Measurements from ENCODE around the gene SHROOM3. TPM values are rescaled to one million over a fixed set of nuclear protein-coding genes. Genes with fewer than 3 reads are reported as not detected.

The SHROOM3 gene
- total RNA-seq, 2 experiments from 2014 or later: not detected

DNA sequence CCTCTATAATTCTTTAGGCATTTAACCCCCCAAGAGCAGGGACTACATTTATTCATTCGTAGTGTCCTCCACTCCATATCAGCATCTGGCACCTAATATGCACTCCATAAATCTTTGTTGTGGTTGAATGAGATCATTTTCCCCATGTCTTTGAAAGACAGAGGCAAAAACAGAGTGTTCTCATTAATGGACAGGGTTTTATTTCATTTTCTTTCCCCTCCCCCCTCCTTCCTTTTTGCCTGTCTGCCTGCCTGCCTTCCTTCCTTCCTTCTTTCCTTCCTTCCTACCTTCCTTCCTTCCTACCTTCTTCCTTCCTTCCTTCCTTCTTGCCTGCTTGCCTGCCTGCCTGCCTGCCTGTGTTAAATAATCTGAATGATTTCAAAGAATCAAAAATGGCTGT, 83.2 kb downstream of the SHROOM3 start:
- Histone ChIP-seq H3K27ac (ENCODE audit: low read depth in 1 of 2, low read length in 2 of 2) (no peak overlapping the region), H3K4me1 (ENCODE audit: insufficient read depth, low read length) (no peaks in the 10 kb centered on the region), H3K27me3 (ENCODE audit: control insufficient read depth in 1 of 2, insufficient read depth in 2 of 2, low read length in 2 of 2) (no peaks in the 10 kb centered on the region), H3K36me3 (ENCODE audit: insufficient read depth, low read length) (no peaks in the 10 kb centered on the region), H3K4me3 (ENCODE audit: low read length) (no peak overlapping the region), H3K9me3 (ENCODE audit: control insufficient read depth in 1 of 2, insufficient read depth in 1 of 2, low read length in 2 of 2) (no peaks in the 10 kb centered on the region)
- Mint-ChIP-seq H3K27me3 (no peaks in the 10 kb centered on the region), H3K27ac (no peak overlapping the region), H3K9me3 (no peaks in the 10 kb centered on the region), H3K4me3 (no peak overlapping the region), H3K4me1 (ENCODE audit: low read depth) (no peaks in the 10 kb centered on the region), H3K36me3 (ENCODE audit: low read depth) (no peaks in the 10 kb centered on the region)
- intact Hi-C loops (cut with DNase I, micrococcal nuclease): no loop called here
- CTCF ChIA-PET: no interaction called here
- ATAC-seq (ENCODE audit: poor library complexity): no peak
- DNase-seq: no peak
- POLR2A ChIA-PET: no interaction called here
- TF ChIP-seq, protein P1, sequence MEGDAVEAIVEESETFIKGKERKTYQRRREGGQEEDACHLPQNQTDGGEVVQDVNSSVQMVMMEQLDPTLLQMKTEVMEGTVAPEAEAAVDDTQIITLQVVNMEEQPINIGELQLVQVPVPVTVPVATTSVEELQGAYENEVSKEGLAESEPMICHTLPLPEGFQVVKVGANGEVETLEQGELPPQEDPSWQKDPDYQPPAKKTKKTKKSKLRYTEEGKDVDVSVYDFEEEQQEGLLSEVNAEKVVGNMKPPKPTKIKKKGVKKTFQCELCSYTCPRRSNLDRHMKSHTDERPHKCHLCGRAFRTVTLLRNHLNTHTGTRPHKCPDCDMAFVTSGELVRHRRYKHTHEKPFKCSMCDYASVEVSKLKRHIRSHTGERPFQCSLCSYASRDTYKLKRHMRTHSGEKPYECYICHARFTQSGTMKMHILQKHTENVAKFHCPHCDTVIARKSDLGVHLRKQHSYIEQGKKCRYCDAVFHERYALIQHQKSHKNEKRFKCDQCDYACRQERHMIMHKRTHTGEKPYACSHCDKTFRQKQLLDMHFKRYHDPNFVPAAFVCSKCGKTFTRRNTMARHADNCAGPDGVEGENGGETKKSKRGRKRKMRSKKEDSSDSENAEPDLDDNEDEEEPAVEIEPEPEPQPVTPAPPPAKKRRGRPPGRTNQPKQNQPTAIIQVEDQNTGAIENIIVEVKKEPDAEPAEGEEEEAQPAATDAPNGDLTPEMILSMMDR (IDR thresholded peaks at IDR 0.05): no peak

DNA sequence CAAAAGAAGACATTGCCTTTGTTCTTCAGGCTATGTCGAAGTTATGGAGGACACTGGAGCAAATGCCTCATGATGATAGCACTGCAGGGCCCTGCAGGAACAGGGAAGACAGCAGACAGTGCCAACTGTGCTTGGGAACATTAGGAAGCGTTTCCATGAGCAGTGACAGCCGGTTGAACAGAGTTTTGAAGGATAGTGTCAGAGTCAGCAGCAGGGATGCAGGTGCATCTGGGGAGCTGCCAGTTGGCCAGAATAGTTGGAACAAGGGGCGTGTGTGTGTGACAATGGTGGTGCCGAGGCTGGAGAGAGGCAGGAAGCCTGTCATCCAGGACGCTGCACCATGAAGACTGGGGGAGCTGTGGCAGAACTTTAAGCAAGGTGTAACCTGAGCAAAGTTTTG, 88.6 kb downstream of the SHROOM3 start:
- H3K4me3 ChIP-seq (ENCODE audit: low read length): no peak overlapping the region
- Mint-ChIP-seq H3K4me3 (no peak overlapping the region), H3K27ac (no peak overlapping the region), H3K4me1 (ENCODE audit: low read depth) (no peaks in the 10 kb centered on the region), H3K27me3 (peaks cover 4% of the 10 kb centered on the region), H3K9me3 (no peaks in the 10 kb centered on the region), H3K36me3 (ENCODE audit: low read depth) (no peaks in the 10 kb centered on the region)
- H3K27ac ChIP-seq (ENCODE audit: low read depth in 1 of 2, low read length in 2 of 2): no peak overlapping the region
- ChIA-PET POLR2A (no interaction called here), CTCF (no interaction called here)
- H3K27me3 ChIP-seq (ENCODE audit: control insufficient read depth in 1 of 2, insufficient read depth in 2 of 2, low read length in 2 of 2): peaks cover 0 to 2% of the 10 kb centered on the region in 2 experiments
- DNase-seq (no peak), ATAC-seq (ENCODE audit: poor library complexity) (no peak)
- H3K4me1 ChIP-seq (ENCODE audit: insufficient read depth, low read length): no peaks in the 10 kb centered on the region
- no peaks in the 10 kb centered on the region for H3K9me3 ChIP-seq (ENCODE audit: control insufficient read depth in 1 of 2, insufficient read depth in 1 of 2, low read length in 2 of 2)
- intact Hi-C loops (cut with DNase I, micrococcal nuclease): no loop called here
- TF ChIP-seq, protein P1 (IDR thresholded peaks at IDR 0.05): no peak
- H3K36me3 ChIP-seq (ENCODE audit: insufficient read depth, low read length): no peaks in the 10 kb centered on the region

DNA sequence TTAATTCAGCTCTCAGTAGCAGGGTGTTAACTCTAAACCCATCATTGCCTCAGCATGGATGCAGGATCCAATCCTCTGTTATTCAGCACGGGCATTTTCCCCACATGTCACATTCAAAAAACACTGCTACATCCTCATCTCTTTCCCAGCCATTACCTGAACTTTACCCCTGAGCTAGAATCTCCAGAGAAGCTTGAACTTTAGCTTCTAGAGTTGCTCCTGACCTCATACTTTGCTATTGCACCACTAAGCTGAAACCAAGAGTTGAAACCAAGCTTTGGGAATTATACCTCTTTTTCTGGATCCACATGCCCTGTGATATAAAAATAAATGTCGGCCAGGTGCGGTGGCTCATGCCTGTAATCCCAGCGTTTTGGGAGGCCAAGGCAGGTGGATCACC, 90.7 kb downstream of the SHROOM3 start:
- no peaks in the 10 kb centered on the region for H3K4me1 Mint-ChIP-seq (ENCODE audit: low read depth)
- Histone ChIP-seq H3K4me3 (ENCODE audit: low read length) (no peak overlapping the region), H3K27ac (ENCODE audit: low read depth in 1 of 2, low read length in 2 of 2) (no peak overlapping the region), H3K9me3 (ENCODE audit: control insufficient read depth in 1 of 2, insufficient read depth in 1 of 2, low read length in 2 of 2) (no peaks in the 10 kb centered on the region), H3K36me3 (ENCODE audit: insufficient read depth, low read length) (no peaks in the 10 kb centered on the region), H3K27me3 (ENCODE audit: control insufficient read depth in 1 of 2, insufficient read depth in 2 of 2, low read length in 2 of 2) (peaks cover 0 to 2% of the 10 kb centered on the region in 2 experiments), H3K4me1 (ENCODE audit: insufficient read depth, low read length) (no peaks in the 10 kb centered on the region)
- H3K36me3 Mint-ChIP-seq (ENCODE audit: low read depth): no peaks in the 10 kb centered on the region
- intact Hi-C loops (cut with DNase I, micrococcal nuclease): no loop called here
- no peak overlapping the region for H3K27ac Mint-ChIP-seq
- no peak for DNase-seq
- POLR2A ChIA-PET: interaction anchor here (0.6 kb wide), 1 partner anchor 721 kb away, joined by 3 read pairs; no protein-coding TSS in a partner anchor
- TF ChIP-seq, protein P1 (IDR thresholded peaks at IDR 0.05): no peak
- H3K4me3 Mint-ChIP-seq: no peak overlapping the region
- CTCF ChIA-PET: no interaction called here
- H3K27me3 Mint-ChIP-seq: peaks cover 8% of the 10 kb centered on the region
- H3K9me3 Mint-ChIP-seq: no peaks in the 10 kb centered on the region
- ATAC-seq (ENCODE audit: poor library complexity): no peak
